T-cell (primary cell): Measurements from ENCODE around the gene ZNF423. TPM values are rescaled to one million over a fixed set of nuclear protein-coding genes. Genes with fewer than 3 reads are reported as not detected.

Experiments
- ATAC-seq, 4 experiments: fragments of 200-7000 bp in 3 of 4; fragments of 150-1000 bp in 1 of 4; cut with Tn5 transposase; replicated peaks in 1 of 4; 1 replicate in 3 of 4; 2 replicates in 1 of 4; pipeline ENCODE4 v1.10.0; 2021; ENCODE audit warnings: moderate library complexity in 3 of 4, mild to moderate bottlenecking in 2 of 4, moderate number of reproducible peaks in 1 of 4
- CTCF ChIA-PET, 2 donors: fragments of 300-600 bp; sonication (Branson Sonifier 250); formaldehyde crosslinking; loops; one replicate each; lab custom pipeline; 2022; ENCODE audit warnings: antibody characterized with exemption in 2 of 2; lab: Charles Lee
- POLR2A ChIA-PET, 2 donors: fragments of 300-600 bp; sonication (Branson Sonifier 250); formaldehyde crosslinking; loops; one replicate each; lab custom pipeline; 2022; ENCODE audit warnings: antibody characterized with exemption in 2 of 2; lab: Charles Lee
- DNase-seq, 35 experiments: peaks; one replicate each; pipeline versions ENCODE4 v3.0.0 to v3.0.0-alpha.2; 2013 to 2023
- H3K27ac ChIP-seq: one replicate; pipeline ENCODE4 v1.5.1; 2013; ENCODE audit warnings: low read length
- H3K27me3 ChIP-seq, 2 experiments: replicated peaks in 1 of 2; 1 replicate in 1 of 2; 2 replicates in 1 of 2; pipeline versions ENCODE4 v1.6.1 to v1.7.0; 2013; ENCODE audit warnings: low read length in 1 of 2, mixed read lengths in 1 of 2; ENCODE audit not compliant: control insufficient read depth in 2 of 2, insufficient read depth in 2 of 2; ENCODE audit errors: extremely low read depth in 1 of 2
- H3K36me3 ChIP-seq, 2 donors: 1 replicate in 1 of 2; 2 replicates in 1 of 2; pipeline versions ENCODE4 v1.6.1 to v1.7.0; 2013; ENCODE audit warnings: low read length in 1 of 2; ENCODE audit not compliant: control insufficient read depth in 2 of 2, insufficient read depth in 1 of 2; ENCODE audit errors: extremely low read depth in 1 of 2
- H3K4me1 ChIP-seq, 2 experiments: 1 replicate in 1 of 2; 2 replicates in 1 of 2; pipeline versions ENCODE4 v1.6.1 to v1.7.0; 2013; ENCODE audit warnings: low read length in 2 of 2, mixed read lengths in 1 of 2; ENCODE audit not compliant: insufficient read depth in 2 of 2, control insufficient read depth in 1 of 2; ENCODE audit errors: extremely low read depth in 1 of 2
- H3K4me3 ChIP-seq, 2 donors: 1 replicate in 1 of 2; 2 replicates in 1 of 2; pipeline versions ENCODE4 v1.5.1 to v1.7.0; 2013; ENCODE audit warnings: mild to moderate bottlenecking in 2 of 2, low read length in 1 of 2, moderate library complexity in 1 of 2; ENCODE audit not compliant: control insufficient read depth in 1 of 2; ENCODE audit errors: extremely low read depth in 1 of 2
- H3K9me3 ChIP-seq: 2 replicates; pipeline ENCODE4 v1.7.0; 2013
- H3K27ac Mint-ChIP-seq, 2 donors: one replicate each; pipeline ENCODE4 v1.8.0; 2020 to 2021; ENCODE audit warnings: mild to moderate bottlenecking in 2 of 2, mixed read lengths in 2 of 2
- H3K27me3 Mint-ChIP-seq, 2 donors: one replicate each; pipeline ENCODE4 v1.8.0; 2021 to 2022; ENCODE audit warnings: mixed read lengths in 2 of 2
- H3K36me3 Mint-ChIP-seq: one replicate; pipeline ENCODE4 v1.8.0; 2021; ENCODE audit warnings: mixed read lengths
- H3K4me1 Mint-ChIP-seq, 3 donors: one replicate each; pipeline ENCODE4 v1.8.0; 2020 to 2022; ENCODE audit warnings: mixed read lengths in 3 of 3, mild to moderate bottlenecking in 1 of 3
- H3K4me3 Mint-ChIP-seq, 3 donors: one replicate each; pipeline ENCODE4 v1.8.0; 2020 to 2022; ENCODE audit warnings: mild to moderate bottlenecking in 3 of 3, mixed read lengths in 3 of 3, moderate library complexity in 3 of 3
- H3K9me3 Mint-ChIP-seq, 3 donors: one replicate each; pipeline ENCODE4 v1.8.0; 2020 to 2022; ENCODE audit warnings: mixed read lengths in 3 of 3
- WGBS: methylation state at CpG from one replicate; pipeline ENCODE4 v1.1.5; 2013; ENCODE audit warnings: missing lambda C conversion rate; ENCODE audit not compliant: insufficient coverage; 5-methylcytosine and 5-hydroxymethylcytosine counted together
- total RNA-seq, 35 experiments: library from RNA in 6 of 35; stranded (reverse) in 6 of 35; fragments of 120-200 nt in 1 of 35; gene quantifications; one replicate each; pipeline versions ENCODE4 v1.2.1 to v1.2.4 and lab custom pipeline; 2013 to 2026

The ZNF423 gene
- total RNA-seq, 5 donors from 2014 or later (not counting 1 experiment from before 2014, with no cell fraction given) = 0.07 to 0.12 TPM; not detected in 3

DNA sequence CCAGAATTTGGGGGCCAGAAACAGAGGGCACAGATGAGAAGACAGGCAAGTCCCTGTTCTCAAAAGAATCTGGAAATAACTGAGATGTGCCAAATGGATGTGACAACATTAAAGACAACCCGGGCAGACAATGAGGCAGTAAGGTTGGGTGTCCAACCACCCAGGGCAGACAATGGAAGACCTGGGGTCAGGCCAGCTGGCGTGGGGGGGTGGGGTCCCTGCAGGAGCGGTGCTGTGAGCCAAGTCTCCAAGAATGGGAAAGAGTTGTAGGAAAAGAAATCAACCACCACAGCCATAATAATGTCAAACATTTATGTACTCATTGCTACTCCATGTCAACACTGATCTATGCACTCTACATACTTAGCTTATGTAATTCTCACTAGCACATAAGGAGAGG lies 279.0 kb downstream of the ZNF423 start:
- Histone ChIP-seq H3K4me3 (no peak overlapping the region), H3K27ac (no peak overlapping the region), H3K27me3 (peaks cover 0 to 9% of the 10 kb centered on the region in 2 experiments), H3K9me3 (no peaks in the 10 kb centered on the region), H3K4me1 (no peaks in the 10 kb centered on the region), H3K36me3 (no peaks in the 10 kb centered on the region)
- WGBS = 83% methylated on average over 1 of the region's 3 CpGs
- ATAC-seq (no peak), DNase-seq (no peak)
- no peak overlapping the region for H3K27ac Mint-ChIP-seq
- ChIA-PET CTCF (interaction anchor here in 1 of 2 donors (0.5 kb wide), 1 partner anchor 10 kb away, joined by 3 read pairs; no protein-coding TSS in a partner anchor), POLR2A (no interaction called here)
- H3K36me3 Mint-ChIP-seq = no peaks in the 10 kb centered on the region
- H3K27me3 Mint-ChIP-seq = peaks cover 2 to 3% of the 10 kb centered on the region in 2 donors
- H3K4me1 Mint-ChIP-seq = no peaks in the 10 kb centered on the region
- no peak overlapping the region for H3K4me3 Mint-ChIP-seq
- peaks cover 0 to 5% (median 0%) of the 10 kb centered on the region in 3 donors for H3K9me3 Mint-ChIP-seq

- no peak for ATAC-seq
- CTCF ChIA-PET = no interaction called here
Measured at GRCh38 chr16:49576173-49576494, 279.8 kb downstream of the ZNF423 start.

GRCh38 chr16:49575346-49576172 lies 280.4 kb downstream of the ZNF423 start:
- ATAC-seq = no peak
- POLR2A ChIA-PET = no interaction called here
- H3K27ac Mint-ChIP-seq = no peak overlapping the region

More at GRCh38 chr16:49576173-49576494, 279.8 kb downstream of the ZNF423 start:
- DNase-seq = no peak
- Mint-ChIP-seq H3K4me3 (no peak overlapping the region), H3K9me3 (peaks cover 0 to 5% (median 0%) of the 10 kb centered on the region in 3 donors), H3K4me1 (no peaks in the 10 kb centered on the region), H3K27me3 (peaks cover 2 to 3% of the 10 kb centered on the region in 2 donors), H3K27ac (no peak overlapping the region), H3K36me3 (no peaks in the 10 kb centered on the region)
- Histone ChIP-seq H3K36me3 (no peaks in the 10 kb centered on the region), H3K4me1 (no peaks in the 10 kb centered on the region), H3K4me3 (no peak overlapping the region), H3K27ac (no peak overlapping the region), H3K9me3 (no peaks in the 10 kb centered on the region), H3K27me3 (peaks cover 0 to 9% of the 10 kb centered on the region in 2 experiments)
- WGBS = 75% methylated on average over 2 of the region's 4 CpGs
- POLR2A ChIA-PET = no interaction called here

DNA sequence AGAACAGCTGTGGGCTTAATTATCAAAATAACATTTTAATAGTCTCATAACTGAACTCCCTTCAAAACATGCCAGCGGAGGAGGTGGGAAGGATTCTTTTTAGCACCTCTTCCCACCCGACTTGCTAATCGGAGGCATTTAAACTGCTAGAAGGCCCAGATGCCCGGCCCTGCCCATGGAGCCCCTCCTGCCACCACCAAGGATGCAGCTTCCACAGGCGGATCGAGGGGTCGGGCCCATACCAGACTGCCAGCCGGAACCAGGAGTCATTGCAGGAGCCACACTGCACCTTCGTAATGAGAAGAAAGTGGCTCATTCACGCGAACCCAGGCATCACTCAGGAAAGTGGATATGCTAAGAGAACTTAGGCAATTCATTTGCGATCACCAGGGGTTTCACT lies 281.1 kb downstream of the ZNF423 start:
- Histone ChIP-seq H3K27ac (no peak overlapping the region), H3K36me3 (no peaks in the 10 kb centered on the region), H3K27me3 (peaks cover 0 to 9% of the 10 kb centered on the region in 2 experiments), H3K4me1 (no peaks in the 10 kb centered on the region), H3K4me3 (no peak overlapping the region), H3K9me3 (no peaks in the 10 kb centered on the region)
- no peaks in the 10 kb centered on the region for H3K4me1 Mint-ChIP-seq
- H3K27ac Mint-ChIP-seq = no peak overlapping the region
- no peak for DNase-seq
- no peak for ATAC-seq
- H3K9me3 Mint-ChIP-seq = peaks cover 0 to 5% (median 0%) of the 10 kb centered on the region in 3 donors
- H3K4me3 Mint-ChIP-seq = no peak overlapping the region
- ChIA-PET CTCF (no interaction called here), POLR2A (no interaction called here)
- no peaks in the 10 kb centered on the region for H3K36me3 Mint-ChIP-seq
- peaks cover 2 to 3% of the 10 kb centered on the region in 2 donors for H3K27me3 Mint-ChIP-seq
- 84% methylated on average over 7 of the region's 12 CpGs for WGBS

More at GRCh38 chr16:49575346-49576172, 280.4 kb downstream of the ZNF423 start:
- Histone ChIP-seq H3K36me3 (no peaks in the 10 kb centered on the region), H3K27me3 (peaks cover 0 to 9% of the 10 kb centered on the region in 2 experiments), H3K9me3 (no peaks in the 10 kb centered on the region), H3K4me1 (no peaks in the 10 kb centered on the region), H3K27ac (no peak overlapping the region), H3K4me3 (no peak overlapping the region)
- CTCF ChIA-PET = no interaction called here
- H3K36me3 Mint-ChIP-seq = no peaks in the 10 kb centered on the region
- H3K4me1 Mint-ChIP-seq = no peaks in the 10 kb centered on the region
- WGBS = 73% methylated on average over 12 of the region's 14 CpGs
- H3K4me3 Mint-ChIP-seq = no peak overlapping the region
- peaks cover 2 to 3% of the 10 kb centered on the region in 2 donors for H3K27me3 Mint-ChIP-seq
- H3K9me3 Mint-ChIP-seq = peaks cover 0 to 5% (median 0%) of the 10 kb centered on the region in 3 donors
- DNase-seq = peak in 1 of 35 experiments; percentile 22

DNA sequence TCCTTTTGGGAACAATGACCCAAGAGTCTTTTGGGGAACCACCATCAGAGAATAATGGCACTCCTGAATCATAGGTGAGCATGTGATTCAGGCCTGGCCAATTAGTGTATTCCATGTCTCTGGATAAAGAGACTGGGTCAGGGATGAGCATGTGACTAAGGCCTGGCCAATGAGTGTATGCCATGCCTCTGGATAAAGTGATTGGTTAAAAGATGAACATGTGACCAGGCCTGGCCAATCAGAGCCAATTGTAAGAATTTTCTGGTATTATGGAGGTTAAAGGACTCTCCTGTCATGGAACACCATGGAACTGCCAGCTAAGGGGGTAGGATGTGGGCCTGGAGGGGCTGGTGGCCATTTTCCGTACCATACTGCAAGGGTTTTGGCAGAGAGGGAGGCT lies 288.0 kb downstream of the ZNF423 start:
- Mint-ChIP-seq H3K4me1 (no peaks in the 10 kb centered on the region), H3K27ac (no peak overlapping the region), H3K36me3 (no peaks in the 10 kb centered on the region), H3K4me3 (no peak overlapping the region), H3K27me3 (no peaks in the 10 kb centered on the region), H3K9me3 (peaks cover 0 to 3% (median 0%) of the 10 kb centered on the region in 3 donors)
- ChIA-PET POLR2A (no interaction called here), CTCF (no interaction called here)
- DNase-seq (no peak), ATAC-seq (no peak)
- Histone ChIP-seq H3K27me3 (peaks cover 0 to under 1% of the 10 kb centered on the region in 2 experiments), H3K27ac (no peak overlapping the region), H3K9me3 (no peaks in the 10 kb centered on the region), H3K4me1 (no peaks in the 10 kb centered on the region), H3K36me3 (no peaks in the 10 kb centered on the region), H3K4me3 (no peak overlapping the region)
- WGBS = 100% methylated on average over 1 of the region's 1 CpG

DNA sequence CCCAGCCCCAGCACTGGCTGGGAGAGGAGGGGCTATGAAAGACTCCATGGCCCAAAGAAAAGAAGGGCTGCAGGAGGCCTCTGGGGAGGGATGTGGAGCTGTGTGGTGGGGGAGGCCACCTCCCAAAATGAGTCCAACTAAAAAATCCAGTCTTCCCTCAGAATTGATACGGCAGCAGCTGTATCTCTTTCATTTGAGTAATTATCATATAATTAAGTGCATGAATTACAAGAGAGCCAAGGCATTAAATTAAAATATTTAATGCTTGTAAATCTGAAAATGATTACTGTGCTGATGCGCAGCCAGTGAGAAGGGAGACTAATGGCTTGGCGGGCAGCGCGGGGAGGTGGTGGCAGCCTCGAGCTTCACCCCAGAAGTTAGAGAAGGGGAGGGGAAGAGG lies 289.5 kb downstream of the ZNF423 start:
- Mint-ChIP-seq H3K4me1 (no peaks in the 10 kb centered on the region), H3K27ac (no peak overlapping the region), H3K9me3 (no peaks in the 10 kb centered on the region), H3K36me3 (no peaks in the 10 kb centered on the region), H3K27me3 (no peaks in the 10 kb centered on the region), H3K4me3 (no peak overlapping the region)
- WGBS = 76% methylated on average over 5 of the region's 6 CpGs
- Histone ChIP-seq H3K4me1 (no peaks in the 10 kb centered on the region), H3K27me3 (peaks cover 0 to 2% of the 10 kb centered on the region in 2 experiments), H3K4me3 (no peak overlapping the region), H3K9me3 (no peaks in the 10 kb centered on the region), H3K27ac (no peak overlapping the region), H3K36me3 (no peaks in the 10 kb centered on the region)
- CTCF ChIA-PET = no interaction called here
- DNase-seq = no peak
- ATAC-seq = no peak
- POLR2A ChIA-PET = no interaction called here
